HepG2 (cell line): ENCODE data around the gene ALDH9A1. TPM values are rescaled to one million over a fixed set of nuclear protein-coding genes. Genes with fewer than 3 reads are reported as not detected.

Experiments used
- ATF7-NPFF ChIP-seq: sonication (generic); formaldehyde crosslinking; IDR thresholded peaks from 2 replicates; pipeline ENCODE4 v1.8.1; 2023; ENCODE audit warnings: mild to moderate bottlenecking, low read depth, missing genetic modification reagents, moderate library complexity
- DPF2 ChIP-seq: sonication (generic); formaldehyde crosslinking; IDR thresholded peaks from 2 replicates; pipeline ENCODE4 v1.4.0; 2020; ENCODE audit warnings: mild to moderate bottlenecking, low read depth, missing genetic modification reagents, borderline replicate concordance
- HMGXB4 ChIP-seq, 2 experiments: sonication (generic) in 1 of 2; formaldehyde crosslinking in 1 of 2; IDR thresholded peaks; 2 replicates each; pipeline versions ENCODE4 v1.4.0 to v1.6.1; 2018 to 2020; ENCODE audit warnings: missing genetic modification reagents in 2 of 2, borderline replicate concordance in 1 of 2, low read depth in 1 of 2, mild to moderate bottlenecking in 1 of 2, missing biosample characterization in 1 of 2
- IKZF5 ChIP-seq: IDR thresholded peaks from 2 replicates; pipeline ENCODE4 v1.6.1; 2018; ENCODE audit warnings: missing genetic modification reagents, mild to moderate bottlenecking, missing compliant biosample characterization
- KDM2A ChIP-seq: sonication (generic); formaldehyde crosslinking; IDR thresholded peaks from 2 replicates; pipeline ENCODE4 v1.4.0; 2020; ENCODE audit warnings: low read depth, missing genetic modification reagents, borderline replicate concordance
- RFXAP ChIP-seq: sonication (generic); formaldehyde crosslinking; IDR thresholded peaks from 2 replicates; pipeline ENCODE4 v1.4.0; 2020; ENCODE audit warnings: missing genetic modification reagents, borderline replicate concordance
- ZFP36 ChIP-seq: fragments of 150-350 bp; IDR thresholded peaks from 2 replicates; pipeline ENCODE4 v1.6.1; 2018; ENCODE audit warnings: borderline replicate concordance, low read length, low read depth; ENCODE audit not compliant: partially characterized antibody
- ZFY ChIP-seq: sonication (generic); formaldehyde crosslinking; IDR thresholded peaks from 2 replicates; pipeline ENCODE4 v1.4.0; 2020; ENCODE audit warnings: missing genetic modification reagents
- ZNF124 ChIP-seq: sonication (generic); formaldehyde crosslinking; IDR thresholded peaks from 2 replicates; pipeline ENCODE4 v1.4.0; 2020; ENCODE audit warnings: missing genetic modification reagents
- ZNF441 ChIP-seq: sonication (generic); formaldehyde crosslinking; IDR thresholded peaks from 2 replicates; pipeline ENCODE4 v1.7.0; 2021; ENCODE audit warnings: missing genetic modification reagents, borderline replicate concordance
- ZNF460 ChIP-seq: sonication (generic); formaldehyde crosslinking; IDR thresholded peaks from 2 replicates; pipeline ENCODE4 v1.5.1; 2020; ENCODE audit warnings: missing genetic modification reagents, mild to moderate bottlenecking, borderline replicate concordance
- ZNF687 ChIP-seq: sonication (generic); formaldehyde crosslinking; IDR thresholded peaks from 2 replicates; pipeline ENCODE4 v1.5.1; 2020; ENCODE audit warnings: mild to moderate bottlenecking, missing genetic modification reagents, moderate library complexity
- polyA plus RNA-seq, 8 experiments: library from polyadenylated mRNA; depleted of rRNA in 3 of 8; stranded (reverse) in 7 of 8; unstranded in 1 of 8; fragments of >200 nt; fragmentation: Illumina TruSeq in 4 of 8; extraction: Trizol in 4 of 8; gene quantifications; 2 replicates each; pipeline versions ENCODE4 v1.2.1 to v1.2.3, GENCODE V29; 2011 to 2016; ENCODE audit warnings: low read depth in 4 of 8, missing spikeins in 1 of 8, mixed read lengths in 1 of 8; ENCODE audit not compliant: insufficient read depth in 1 of 8
- total RNA-seq, 5 experiments: library from RNA; depleted of rRNA; stranded (reverse); fragments of >200 nt; fragmentation: Illumina TruSeq; extraction: Trizol; gene quantifications; 2 replicates each; pipeline ENCODE4 v1.2.3, GENCODE V29; 2016; ENCODE audit warnings: low read depth in 1 of 5
- TF ChIP-seq, protein P1 (sequence below): sonication (generic); formaldehyde crosslinking; IDR thresholded peaks from 2 replicates; pipeline ENCODE4 v1.5.1; 2020; ENCODE audit warnings: missing genetic modification reagents, mild to moderate bottlenecking, borderline replicate concordance

Gene ALDH9A1
- total and polyA plus RNA-seq, 2 of the 13 experiments (the other 11 are each of a cell fraction or from before 2014, with no cell fraction given): 27.5 to 38.5 TPM

- TF ChIP-seq ATF7-NPFF (CRISPR knock-in tag) (peak; percentile 88), ZFY (CRISPR knock-in tag) (peak; percentile 93), KDM2A (peak; percentile 81), ZNF687 (CRISPR knock-in tag) (peak; percentile 95), ZNF441 (CRISPR knock-in tag) (peak; percentile 22; the same call in 1 of the 2 replicates), DPF2 (CRISPR knock-in tag) (no peak), RFXAP (peak; percentile 37; the same call in 1 of the 2 replicates), ZNF460 (CRISPR knock-in tag) (peak; percentile 99), HMGXB4 (CRISPR knock-in tag; IDR thresholded peaks at IDR 0.05; ENCODE audit: borderline replicate concordance in 1 of 2, low read depth in 1 of 2) (peak; percentile 80 to 89; a peak in 3 of 4 replicates), ZNF124 (CRISPR knock-in tag) (peak; percentile 77; the same call in 1 of the 2 replicates), ZFP36 (no peak), IKZF5 (CRISPR knock-in tag) (peak; percentile 73; the same call in 1 of the 2 replicates)
- TF ChIP-seq, protein P1, sequence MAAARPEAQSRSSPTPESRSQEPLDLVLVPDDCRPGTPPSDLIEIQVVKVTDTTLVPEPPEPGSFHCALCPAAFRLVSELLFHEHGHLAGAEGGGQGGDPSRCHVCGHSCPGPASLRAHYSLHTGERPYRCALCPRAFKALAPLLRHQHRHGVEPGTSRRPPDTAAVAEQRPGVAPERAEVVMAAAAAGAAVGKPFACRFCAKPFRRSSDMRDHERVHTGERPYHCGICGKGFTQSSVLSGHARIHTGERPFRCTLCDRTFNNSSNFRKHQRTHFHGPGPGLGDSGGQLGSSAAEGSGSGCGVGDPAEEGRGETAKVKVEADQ (CRISPR knock-in tag): peak; percentile 78; the same call in 1 of the 2 replicates
Measured at GRCh38 chr1:165697881-165698760, at the start of gene ALDH9A1 (continued).
